Measurements from ENCODE around the gene SLC66A1. TPM values are rescaled to one million over a fixed set of nuclear protein-coding genes. Genes with fewer than 3 reads are reported as not detected.

SLC66A1 gene
- total RNA-seq, 1 experiment from 2014 or later, result 24.0 TPM

DNA sequence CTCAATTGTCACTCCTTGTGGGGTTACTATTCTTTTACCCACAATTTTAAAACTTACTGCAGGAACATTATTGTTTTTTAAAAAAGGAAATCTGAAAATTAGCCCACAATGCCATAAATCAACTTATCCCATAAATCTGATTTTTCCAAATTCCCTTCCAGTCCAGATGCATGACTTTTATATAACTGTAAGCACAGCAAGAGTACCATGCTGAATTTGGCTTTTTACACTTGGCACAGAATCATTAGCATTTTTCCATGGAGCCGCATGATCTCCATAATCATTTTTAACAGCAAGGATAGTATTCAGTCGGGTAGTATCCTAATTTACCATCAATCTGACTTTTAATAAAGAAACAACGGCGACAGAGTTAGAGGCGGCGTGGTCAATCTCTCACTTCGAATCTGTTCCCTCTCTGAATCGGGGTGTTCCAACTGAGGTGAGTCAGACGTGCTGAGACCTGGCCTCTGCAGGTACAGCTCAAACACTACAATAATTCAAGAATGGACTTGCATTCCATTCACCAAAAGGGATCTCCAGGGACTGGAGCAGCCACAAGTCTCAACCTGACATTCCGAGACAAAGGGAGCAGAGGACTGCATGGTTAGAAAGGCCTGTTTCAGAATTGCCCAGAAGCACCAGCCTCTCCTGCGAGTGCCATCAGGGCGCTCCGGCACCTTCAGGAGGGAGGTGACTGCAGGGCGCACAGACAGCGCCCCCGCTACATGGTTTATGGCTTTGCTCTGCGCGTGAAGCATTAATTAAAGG, 48.9 kb downstream of the SLC66A1 start:
- DNase-seq, result no peak
- H3K4me1 Mint-ChIP-seq (ENCODE audit: low read depth, unreplicated experiment), result no peaks in the 10 kb centered on the region
- ChIA-PET CTCF (no interaction called here), POLR2A (no interaction called here)
- H3K4me3 Mint-ChIP-seq (ENCODE audit: unreplicated experiment), result no peak overlapping the region
- peaks cover 1% of the 10 kb centered on the region; the same call in 1 of the 2 replicates for H3K36me3 ChIP-seq (ENCODE audit: control insufficient read depth, insufficient read depth, low read length)
- H3K4me1 ChIP-seq, result no peaks in the 10 kb centered on the region
- H3K36me3 Mint-ChIP-seq (ENCODE audit: insufficient read depth, unreplicated experiment), result peaks cover 22% of the 10 kb centered on the region
- intact Hi-C loops (cut with micrococcal nuclease; ENCODE audit: unreplicated experiment), result no loop called here
- no peaks in the 10 kb centered on the region for H3K27me3 Mint-ChIP-seq (ENCODE audit: insufficient read depth, unreplicated experiment)
- no peak overlapping the region for H3K4me3 ChIP-seq (ENCODE audit: low read depth, low read length)
- BruUV-seq (replicated peaks), result no TSS peak
- no peaks in the 10 kb centered on the region for H3K27me3 ChIP-seq (replicated peaks; ENCODE audit: control insufficient read depth, insufficient read depth, low read length)
- H3K9me3 ChIP-seq, result no peaks in the 10 kb centered on the region
- no peak for TF ChIP-seq CTCF (IDR thresholded peaks at IDR 0.05; ENCODE audit: insufficient read depth in 1 of 2, low read depth in 1 of 2, low read length in 1 of 2, severe bottlenecking in 1 of 2, unreplicated experiment in 1 of 2)
- H3K27ac Mint-ChIP-seq (ENCODE audit: unreplicated experiment), result no peak overlapping the region
- no peaks in the 10 kb centered on the region for H3K9me3 Mint-ChIP-seq (ENCODE audit: unreplicated experiment)

GRCh38 chr1:19361611-19362147, 49.6 kb downstream of the SLC66A1 start:
- Mint-ChIP-seq H3K27me3 (ENCODE audit: insufficient read depth, unreplicated experiment) (no peaks in the 10 kb centered on the region), H3K27ac (ENCODE audit: unreplicated experiment) (no peak overlapping the region), H3K9me3 (ENCODE audit: unreplicated experiment) (no peaks in the 10 kb centered on the region), H3K4me3 (ENCODE audit: unreplicated experiment) (no peak overlapping the region), H3K4me1 (ENCODE audit: low read depth, unreplicated experiment) (no peaks in the 10 kb centered on the region), H3K36me3 (ENCODE audit: insufficient read depth, unreplicated experiment) (peaks cover 20% of the 10 kb centered on the region)
- TF ChIP-seq CTCF (IDR thresholded peaks at IDR 0.05; ENCODE audit: insufficient read depth in 1 of 2, low read depth in 1 of 2, low read length in 1 of 2, severe bottlenecking in 1 of 2, unreplicated experiment in 1 of 2), result no peak
- CTCF ChIA-PET, result no interaction called here
- Histone ChIP-seq H3K9me3 (no peaks in the 10 kb centered on the region), H3K27me3 (replicated peaks; ENCODE audit: control insufficient read depth, insufficient read depth, low read length) (no peaks in the 10 kb centered on the region), H3K36me3 (ENCODE audit: control insufficient read depth, insufficient read depth, low read length) (no peaks in the 10 kb centered on the region), H3K4me3 (ENCODE audit: low read depth, low read length) (no peak overlapping the region), H3K4me1 (no peaks in the 10 kb centered on the region)
- no TSS peak for BruUV-seq (replicated peaks)
- DNase-seq, result no peak
- intact Hi-C loops (cut with micrococcal nuclease; ENCODE audit: unreplicated experiment), result no loop called here
- POLR2A ChIA-PET, result no interaction called here

DNA sequence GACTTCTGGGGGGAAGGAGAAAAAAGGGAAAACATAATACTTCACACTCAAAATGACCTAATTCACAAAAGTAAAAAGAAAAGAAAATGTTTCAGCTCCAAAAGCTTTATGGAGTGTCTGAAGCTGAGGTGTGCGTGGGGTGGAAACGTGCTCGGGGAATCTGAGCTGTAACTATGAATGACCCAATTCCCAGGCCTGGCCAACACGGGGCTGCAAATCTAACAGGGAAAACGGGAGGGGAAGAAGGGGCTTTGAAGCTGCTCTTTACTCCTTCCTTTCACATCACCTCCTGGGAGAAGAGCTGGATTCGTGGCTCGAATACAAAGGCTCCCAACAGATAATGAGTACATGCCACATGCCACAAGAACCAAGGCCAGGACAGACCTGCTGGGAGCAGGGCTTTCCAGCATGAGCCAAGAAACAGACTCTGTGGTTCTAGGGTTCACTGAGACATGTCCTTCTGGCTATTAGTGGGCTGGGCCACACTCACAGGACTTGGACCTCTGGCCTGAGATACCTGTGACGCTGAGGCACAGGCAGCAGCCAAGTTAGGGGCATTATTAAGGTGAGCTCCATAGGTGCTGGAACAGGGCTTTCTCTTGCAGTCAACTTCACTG, 51.5 kb downstream of the SLC66A1 start:
- no peak for DNase-seq
- Mint-ChIP-seq H3K27me3 (ENCODE audit: insufficient read depth, unreplicated experiment) (no peaks in the 10 kb centered on the region), H3K36me3 (ENCODE audit: insufficient read depth, unreplicated experiment) (peaks cover 15% of the 10 kb centered on the region), H3K9me3 (ENCODE audit: unreplicated experiment) (no peaks in the 10 kb centered on the region), H3K4me1 (ENCODE audit: low read depth, unreplicated experiment) (no peaks in the 10 kb centered on the region), H3K4me3 (ENCODE audit: unreplicated experiment) (no peak overlapping the region), H3K27ac (ENCODE audit: unreplicated experiment) (no peak overlapping the region)
- H3K9me3 ChIP-seq, result no peaks in the 10 kb centered on the region
- no peaks in the 10 kb centered on the region for H3K27me3 ChIP-seq (replicated peaks; ENCODE audit: control insufficient read depth, insufficient read depth, low read length)
- POLR2A ChIA-PET, result no interaction called here
- no peaks in the 10 kb centered on the region for H3K4me1 ChIP-seq
- intact Hi-C loops (cut with micrococcal nuclease; ENCODE audit: unreplicated experiment), result no loop called here
- no peaks in the 10 kb centered on the region for H3K36me3 ChIP-seq (ENCODE audit: control insufficient read depth, insufficient read depth, low read length)
- no TSS peak for BruUV-seq (replicated peaks)
- H3K4me3 ChIP-seq (ENCODE audit: low read depth, low read length), result no peak overlapping the region
- CTCF ChIA-PET, result interaction anchor here (0.6 to 1.0 kb wide), 3 partner anchors 17 to 298 kb away, joined by 3 to 12 read pairs (median 4); no protein-coding TSS in a partner anchor
- no peak for TF ChIP-seq CTCF (IDR thresholded peaks at IDR 0.05; ENCODE audit: insufficient read depth in 1 of 2, low read depth in 1 of 2, low read length in 1 of 2, severe bottlenecking in 1 of 2, unreplicated experiment in 1 of 2)
